ENCODE data around the gene AARS2. TPM values are rescaled to one million over a fixed set of nuclear protein-coding genes. Genes with fewer than 3 reads are reported as not detected.

Gene AARS2
- total RNA-seq, 1 donor from 2014 or later = 17.5 TPM

- intact Hi-C loops (cut with micrococcal nuclease) = no loop called here
Observed at GRCh38 chr6:44251576-44252524, 61.3 kb downstream of the AARS2 start.

- intact Hi-C loops (cut with micrococcal nuclease) = no loop called here
Observed at GRCh38 chr6:44250718-44251123, 62.4 kb downstream of the AARS2 start.

- intact Hi-C loops (cut with micrococcal nuclease) = no loop called here
Observed at GRCh38 chr6:44250067-44250717, 63.0 kb downstream of the AARS2 start.

Other genes starting within 250 kb of the AARS2 start
- gene MRPL14, start 185.9 kb downstream of the AARS2 start, total RNA-seq = 54.4 and 56.4 TPM in 2 replicates
- 10.4 and 11.1 TPM in 2 replicates for gene TMEM63B, start 185.8 kb downstream of the AARS2 start, total RNA-seq
- not detected in 2 replicates for gene CAPN11, start 154.5 kb downstream of the AARS2 start, total RNA-seq
- not detected in 2 replicates for gene MYMX, start 96.4 kb downstream of the AARS2 start, total RNA-seq
- gene SLC29A1, start 89.8 kb downstream of the AARS2 start, total RNA-seq = 58.3 and 59.9 TPM in 2 replicates
- 884 and 889 TPM in 2 replicates for gene HSP90AB1, start 66.2 kb downstream of the AARS2 start, total RNA-seq
- gene SLC35B2, start 55.8 kb downstream of the AARS2 start, total RNA-seq = 30.4 and 30.7 TPM in 2 replicates
- gene NFKBIE, start 47.8 kb downstream of the AARS2 start, total RNA-seq = 14.6 and 16.9 TPM in 2 replicates
- gene TMEM151B, start 42.9 kb downstream of the AARS2 start, total RNA-seq = not detected in 2 replicates
- not detected in 2 replicates for gene SPATS1, start 29.3 kb upstream of the AARS2 start, total RNA-seq
- gene CDC5L, start 74.4 kb upstream of the AARS2 start, total RNA-seq = 27.1 and 27.3 TPM in 2 replicates

All from T-helper 2 cell treated with Interferon-gamma antibody and Interleukin-4, amounts not matched to agents 100 ng/mL and 5 ng/mL, for 36 hours (primary cell).